ENCODE results near the gene FAM53B.

DNA sequence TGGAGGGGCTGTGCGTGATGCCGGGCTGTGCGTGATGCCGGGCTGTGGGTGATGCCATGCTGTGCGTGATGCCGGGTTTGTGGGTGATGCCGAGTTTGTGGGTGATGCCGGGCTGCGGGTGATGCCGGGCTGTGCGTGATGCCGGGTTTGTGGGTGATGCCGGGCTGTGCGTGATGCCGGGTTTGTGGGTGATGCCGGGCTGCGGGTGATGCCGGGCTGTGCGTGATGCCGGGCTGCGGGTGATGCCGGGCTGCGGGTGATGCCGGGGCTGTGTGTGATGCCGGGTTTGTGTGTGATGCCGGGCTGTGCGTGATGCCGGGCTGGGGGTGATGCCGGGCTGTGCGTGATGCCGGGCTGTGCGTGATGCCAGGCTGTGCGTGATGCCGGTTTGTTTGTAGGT lies 128.9 kb downstream of the FAM53B start:
- TF ChIP-seq POLR2AphosphoS5 (IDR thresholded peaks at IDR 0.05; ENCODE audit: low read depth, low read length) (no peak), POLR2A (IDR thresholded peaks at IDR 0.05; ENCODE audit: low read depth, low read length) (no peak), TAF1 (IDR thresholded peaks at IDR 0.05; ENCODE audit: low read depth, low read length) (no peak), SPI1 (IDR thresholded peaks at IDR 0.05; ENCODE audit: low read depth, low read length) (no peak), POU2F2 (IDR thresholded peaks at IDR 0.05; ENCODE audit: low read depth, low read length) (no peak), PAX5 (IDR thresholded peaks at IDR 0.05; ENCODE audit: insufficient read depth, low read length, severe bottlenecking) (no peak)

Measured in GM12891 (cell line).